ENCODE results near the gene PHF3. TPM values are rescaled to one million over a fixed set of nuclear protein-coding genes. Genes with fewer than 3 reads are reported as not detected.

PHF3 gene
- total and polyA plus RNA-seq, 2 experiments from 2014 or later, result 37.1 to 77.3 TPM

DNA sequence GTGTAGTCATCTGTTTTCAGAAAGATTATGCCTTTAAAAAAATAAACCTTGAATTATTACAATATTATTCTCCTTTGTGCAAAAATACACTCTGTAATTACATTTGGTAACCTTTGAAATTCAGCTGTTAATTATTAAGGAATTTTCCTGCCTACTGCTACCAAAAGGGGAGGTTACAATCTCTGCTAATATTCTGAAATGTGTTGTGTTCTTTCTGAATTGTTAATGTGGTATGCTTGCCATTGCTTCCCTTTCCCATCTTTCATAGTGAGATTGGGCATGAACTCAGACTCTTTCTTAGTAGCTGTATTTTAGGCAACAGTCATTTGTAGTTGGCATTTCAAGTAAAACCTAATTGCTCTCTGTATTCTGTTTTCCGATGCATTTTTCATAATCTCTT is 73.0 kb downstream of the PHF3 start:
- Histone ChIP-seq H3K27me3 (ENCODE audit: insufficient read depth) (no peaks in the 10 kb centered on the region), H3K27ac (ENCODE audit: low read depth) (no peak overlapping the region), H3K4me2 (no peak overlapping the region), H4K20me1 (replicated peaks; ENCODE audit: insufficient read depth) (peaks cover 9% of the 10 kb centered on the region), H3K36me3 (ENCODE audit: insufficient read depth) (peaks cover 54% of the 10 kb centered on the region), H3K4me3 (no peak overlapping the region), H3F3A (replicated peaks; ENCODE audit: low read depth) (no peaks in the 10 kb centered on the region), H3K79me2 (replicated peaks; ENCODE audit: insufficient read depth) (no peaks in the 10 kb centered on the region; the same call in 1 of the 2 replicates), H3K9me2 (ENCODE audit: insufficient read depth) (no peaks in the 10 kb centered on the region), H3K4me1 (ENCODE audit: insufficient read depth) (no peaks in the 10 kb centered on the region), H2AFZ (no peak overlapping the region)
- Mint-ChIP-seq H3K27me3 (ENCODE audit: insufficient read depth, low read depth, poor library complexity) (peaks cover 2% of the 10 kb centered on the region), H3K36me3 (ENCODE audit: low read depth) (peaks cover 78% of the 10 kb centered on the region), H3K9me3 (no peaks in the 10 kb centered on the region), H3K4me1 (no peaks in the 10 kb centered on the region), H3K27ac (no peak overlapping the region), H3K4me3 (no peak overlapping the region)
- DNase-seq (ENCODE audit: low spot score) (no peak), ATAC-seq (no peak)
- no peak for TF ChIP-seq EZH2 (IDR thresholded peaks at IDR 0.05; ENCODE audit: low read depth, unreplicated experiment)
- TF ChIP-seq POLR2AphosphoS5 (IDR thresholded peaks at IDR 0.05; ENCODE audit: low read depth), result no peak
- TF ChIP-seq, protein P1, sequence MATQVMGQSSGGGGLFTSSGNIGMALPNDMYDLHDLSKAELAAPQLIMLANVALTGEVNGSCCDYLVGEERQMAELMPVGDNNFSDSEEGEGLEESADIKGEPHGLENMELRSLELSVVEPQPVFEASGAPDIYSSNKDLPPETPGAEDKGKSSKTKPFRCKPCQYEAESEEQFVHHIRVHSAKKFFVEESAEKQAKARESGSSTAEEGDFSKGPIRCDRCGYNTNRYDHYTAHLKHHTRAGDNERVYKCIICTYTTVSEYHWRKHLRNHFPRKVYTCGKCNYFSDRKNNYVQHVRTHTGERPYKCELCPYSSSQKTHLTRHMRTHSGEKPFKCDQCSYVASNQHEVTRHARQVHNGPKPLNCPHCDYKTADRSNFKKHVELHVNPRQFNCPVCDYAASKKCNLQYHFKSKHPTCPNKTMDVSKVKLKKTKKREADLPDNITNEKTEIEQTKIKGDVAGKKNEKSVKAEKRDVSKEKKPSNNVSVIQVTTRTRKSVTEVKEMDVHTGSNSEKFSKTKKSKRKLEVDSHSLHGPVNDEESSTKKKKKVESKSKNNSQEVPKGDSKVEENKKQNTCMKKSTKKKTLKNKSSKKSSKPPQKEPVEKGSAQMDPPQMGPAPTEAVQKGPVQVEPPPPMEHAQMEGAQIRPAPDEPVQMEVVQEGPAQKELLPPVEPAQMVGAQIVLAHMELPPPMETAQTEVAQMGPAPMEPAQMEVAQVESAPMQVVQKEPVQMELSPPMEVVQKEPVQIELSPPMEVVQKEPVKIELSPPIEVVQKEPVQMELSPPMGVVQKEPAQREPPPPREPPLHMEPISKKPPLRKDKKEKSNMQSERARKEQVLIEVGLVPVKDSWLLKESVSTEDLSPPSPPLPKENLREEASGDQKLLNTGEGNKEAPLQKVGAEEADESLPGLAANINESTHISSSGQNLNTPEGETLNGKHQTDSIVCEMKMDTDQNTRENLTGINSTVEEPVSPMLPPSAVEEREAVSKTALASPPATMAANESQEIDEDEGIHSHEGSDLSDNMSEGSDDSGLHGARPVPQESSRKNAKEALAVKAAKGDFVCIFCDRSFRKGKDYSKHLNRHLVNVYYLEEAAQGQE (IDR thresholded peaks at IDR 0.05; ENCODE audit: unreplicated experiment), result no peak
- TF ChIP-seq, protein P2, sequence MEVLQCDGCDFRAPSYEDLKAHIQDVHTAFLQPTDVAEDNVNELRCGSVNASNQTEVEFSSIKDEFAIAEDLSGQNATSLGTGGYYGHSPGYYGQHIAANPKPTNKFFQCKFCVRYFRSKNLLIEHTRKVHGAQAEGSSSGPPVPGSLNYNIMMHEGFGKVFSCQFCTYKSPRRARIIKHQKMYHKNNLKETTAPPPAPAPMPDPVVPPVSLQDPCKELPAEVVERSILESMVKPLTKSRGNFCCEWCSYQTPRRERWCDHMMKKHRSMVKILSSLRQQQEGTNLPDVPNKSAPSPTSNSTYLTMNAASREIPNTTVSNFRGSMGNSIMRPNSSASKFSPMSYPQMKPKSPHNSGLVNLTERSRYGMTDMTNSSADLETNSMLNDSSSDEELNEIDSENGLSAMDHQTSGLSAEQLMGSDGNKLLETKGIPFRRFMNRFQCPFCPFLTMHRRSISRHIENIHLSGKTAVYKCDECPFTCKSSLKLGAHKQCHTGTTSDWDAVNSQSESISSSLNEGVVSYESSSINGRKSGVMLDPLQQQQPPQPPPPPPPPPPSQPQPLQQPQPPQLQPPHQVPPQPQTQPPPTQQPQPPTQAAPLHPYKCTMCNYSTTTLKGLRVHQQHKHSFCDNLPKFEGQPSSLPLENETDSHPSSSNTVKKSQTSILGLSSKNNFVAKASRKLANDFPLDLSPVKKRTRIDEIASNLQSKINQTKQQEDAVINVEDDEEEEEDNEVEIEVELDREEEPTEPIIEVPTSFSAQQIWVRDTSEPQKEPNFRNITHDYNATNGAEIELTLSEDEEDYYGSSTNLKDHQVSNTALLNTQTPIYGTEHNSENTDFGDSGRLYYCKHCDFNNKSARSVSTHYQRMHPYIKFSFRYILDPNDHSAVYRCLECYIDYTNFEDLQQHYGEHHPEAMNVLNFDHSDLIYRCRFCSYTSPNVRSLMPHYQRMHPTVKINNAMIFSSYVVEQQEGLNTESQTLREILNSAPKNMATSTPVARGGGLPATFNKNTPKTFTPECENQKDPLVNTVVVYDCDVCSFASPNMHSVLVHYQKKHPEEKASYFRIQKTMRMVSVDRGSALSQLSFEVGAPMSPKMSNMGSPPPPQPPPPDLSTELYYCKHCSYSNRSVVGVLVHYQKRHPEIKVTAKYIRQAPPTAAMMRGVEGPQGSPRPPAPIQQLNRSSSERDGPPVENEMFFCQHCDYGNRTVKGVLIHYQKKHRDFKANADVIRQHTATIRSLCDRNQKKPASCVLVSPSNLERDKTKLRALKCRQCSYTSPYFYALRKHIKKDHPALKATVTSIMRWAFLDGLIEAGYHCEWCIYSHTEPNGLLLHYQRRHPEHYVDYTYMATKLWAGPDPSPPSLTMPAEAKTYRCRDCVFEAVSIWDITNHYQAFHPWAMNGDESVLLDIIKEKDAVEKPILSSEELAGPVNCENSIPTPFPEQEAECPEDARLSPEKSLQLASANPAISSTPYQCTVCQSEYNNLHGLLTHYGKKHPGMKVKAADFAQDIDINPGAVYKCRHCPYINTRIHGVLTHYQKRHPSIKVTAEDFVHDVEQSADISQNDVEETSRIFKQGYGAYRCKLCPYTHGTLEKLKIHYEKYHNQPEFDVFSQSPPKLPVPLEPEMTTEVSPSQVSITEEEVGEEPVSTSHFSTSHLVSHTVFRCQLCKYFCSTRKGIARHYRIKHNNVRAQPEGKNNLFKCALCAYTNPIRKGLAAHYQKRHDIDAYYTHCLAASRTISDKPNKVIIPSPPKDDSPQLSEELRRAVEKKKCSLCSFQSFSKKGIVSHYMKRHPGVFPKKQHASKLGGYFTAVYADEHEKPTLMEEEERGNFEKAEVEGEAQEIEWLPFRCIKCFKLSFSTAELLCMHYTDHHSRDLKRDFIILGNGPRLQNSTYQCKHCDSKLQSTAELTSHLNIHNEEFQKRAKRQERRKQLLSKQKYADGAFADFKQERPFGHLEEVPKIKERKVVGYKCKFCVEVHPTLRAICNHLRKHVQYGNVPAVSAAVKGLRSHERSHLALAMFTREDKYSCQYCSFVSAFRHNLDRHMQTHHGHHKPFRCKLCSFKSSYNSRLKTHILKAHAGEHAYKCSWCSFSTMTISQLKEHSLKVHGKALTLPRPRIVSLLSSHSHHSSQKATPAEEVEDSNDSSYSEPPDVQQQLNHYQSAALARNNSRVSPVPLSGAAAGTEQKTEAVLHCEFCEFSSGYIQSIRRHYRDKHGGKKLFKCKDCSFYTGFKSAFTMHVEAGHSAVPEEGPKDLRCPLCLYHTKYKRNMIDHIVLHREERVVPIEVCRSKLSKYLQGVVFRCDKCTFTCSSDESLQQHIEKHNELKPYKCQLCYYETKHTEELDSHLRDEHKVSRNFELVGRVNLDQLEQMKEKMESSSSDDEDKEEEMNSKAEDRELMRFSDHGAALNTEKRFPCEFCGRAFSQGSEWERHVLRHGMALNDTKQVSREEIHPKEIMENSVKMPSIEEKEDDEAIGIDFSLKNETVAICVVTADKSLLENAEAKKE (CRISPR knock-in tag; IDR thresholded peaks at IDR 0.05), result no peak
- TF ChIP-seq, protein P3, sequence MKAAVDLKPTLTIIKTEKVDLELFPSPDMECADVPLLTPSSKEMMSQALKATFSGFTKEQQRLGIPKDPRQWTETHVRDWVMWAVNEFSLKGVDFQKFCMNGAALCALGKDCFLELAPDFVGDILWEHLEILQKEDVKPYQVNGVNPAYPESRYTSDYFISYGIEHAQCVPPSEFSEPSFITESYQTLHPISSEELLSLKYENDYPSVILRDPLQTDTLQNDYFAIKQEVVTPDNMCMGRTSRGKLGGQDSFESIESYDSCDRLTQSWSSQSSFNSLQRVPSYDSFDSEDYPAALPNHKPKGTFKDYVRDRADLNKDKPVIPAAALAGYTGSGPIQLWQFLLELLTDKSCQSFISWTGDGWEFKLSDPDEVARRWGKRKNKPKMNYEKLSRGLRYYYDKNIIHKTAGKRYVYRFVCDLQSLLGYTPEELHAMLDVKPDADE (IDR thresholded peaks at IDR 0.05), result no peak
- TF ChIP-seq ZNF114 (CRISPR knock-in tag; IDR thresholded peaks at IDR 0.05), result no peak
- no peak for TF ChIP-seq CREB1 (CRISPR knock-in tag; IDR thresholded peaks at IDR 0.05; ENCODE audit: low read depth)
- TF ChIP-seq JUNB (IDR thresholded peaks at IDR 0.05; ENCODE audit: unreplicated experiment), result no peak
- no peak for TF ChIP-seq ZNF331 (CRISPR knock-in tag; IDR thresholded peaks at IDR 0.05; ENCODE audit: low read depth)
- no peak for TF ChIP-seq STAT1 (IDR thresholded peaks at IDR 0.05; ENCODE audit: unreplicated experiment)
- TF ChIP-seq, protein P4, sequence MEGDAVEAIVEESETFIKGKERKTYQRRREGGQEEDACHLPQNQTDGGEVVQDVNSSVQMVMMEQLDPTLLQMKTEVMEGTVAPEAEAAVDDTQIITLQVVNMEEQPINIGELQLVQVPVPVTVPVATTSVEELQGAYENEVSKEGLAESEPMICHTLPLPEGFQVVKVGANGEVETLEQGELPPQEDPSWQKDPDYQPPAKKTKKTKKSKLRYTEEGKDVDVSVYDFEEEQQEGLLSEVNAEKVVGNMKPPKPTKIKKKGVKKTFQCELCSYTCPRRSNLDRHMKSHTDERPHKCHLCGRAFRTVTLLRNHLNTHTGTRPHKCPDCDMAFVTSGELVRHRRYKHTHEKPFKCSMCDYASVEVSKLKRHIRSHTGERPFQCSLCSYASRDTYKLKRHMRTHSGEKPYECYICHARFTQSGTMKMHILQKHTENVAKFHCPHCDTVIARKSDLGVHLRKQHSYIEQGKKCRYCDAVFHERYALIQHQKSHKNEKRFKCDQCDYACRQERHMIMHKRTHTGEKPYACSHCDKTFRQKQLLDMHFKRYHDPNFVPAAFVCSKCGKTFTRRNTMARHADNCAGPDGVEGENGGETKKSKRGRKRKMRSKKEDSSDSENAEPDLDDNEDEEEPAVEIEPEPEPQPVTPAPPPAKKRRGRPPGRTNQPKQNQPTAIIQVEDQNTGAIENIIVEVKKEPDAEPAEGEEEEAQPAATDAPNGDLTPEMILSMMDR (conservative IDR thresholded peaks at IDR 0.05; ENCODE audit: low read depth in 2 of 2), result no peak
- TF ChIP-seq EZH2phosphoT487 (IDR thresholded peaks at IDR 0.05; ENCODE audit: unreplicated experiment), result no peak
- no peak for TF ChIP-seq NANOG (IDR thresholded peaks at IDR 0.05; ENCODE audit: borderline replicate concordance)
